DND-41 (cell line): ENCODE data around the gene NBAS.

Source experiments
- CTCF ChIP-seq: IDR thresholded peaks from 2 replicates; pipeline ENCODE4 v1.5.1; 2012; ENCODE audit warnings: borderline replicate concordance, low read length, moderate library complexity, mild to moderate bottlenecking; ENCODE audit not compliant: poor library complexity, severe bottlenecking; ENCODE audit errors: extremely low read depth
- EZH2 ChIP-seq: IDR thresholded peaks from 3 replicates; pipeline ENCODE4 v1.6.1; 2012; ENCODE audit warnings: borderline replicate concordance, low read depth, mild to moderate bottlenecking, moderate library complexity, low read length, inconsistent platforms; ENCODE audit not compliant: severe bottlenecking

- no peak for TF ChIP-seq CTCF
- no peak for TF ChIP-seq EZH2
Measured at GRCh38 chr2:15596968-15597367, 35.8 kb upstream of the NBAS start.
